Transverse colon (tissue), 4 donors: ENCODE results near the gene OR2A12. TPM values are rescaled to one million over a fixed set of nuclear protein-coding genes. Genes with fewer than 3 reads are reported as not detected.

Source experiments
- DNase-seq: peaks from one replicate; pipeline ENCODE4 v3.0.0-alpha.2; 2019
- H3K27ac ChIP-seq, 4 donors: fragments of 200-600 bp; sonication (generic); 2 replicates each; pipeline ENCODE4 v1.5.1; 2016 to 2018; ENCODE audit warnings: inconsistent platforms in 4 of 4
- H3K27me3 ChIP-seq: fragments of 200-600 bp; sonication (generic); 2 replicates; pipeline ENCODE4 v1.5.1; 2017; ENCODE audit warnings: inconsistent platforms
- H3K36me3 ChIP-seq, 4 donors: fragments of 200-600 bp; sonication (generic); 2 replicates each; pipeline ENCODE4 v1.5.1; 2017 to 2019; ENCODE audit warnings: inconsistent platforms in 4 of 4
- H3K4me1 ChIP-seq, 4 donors: fragments of 200-600 bp; sonication (generic); 2 replicates each; pipeline ENCODE4 v1.5.1; 2017 to 2020; ENCODE audit warnings: inconsistent platforms in 4 of 4
- H3K4me3 ChIP-seq, 4 donors: fragments of 200-600 bp; sonication (generic); 1 replicate in 1 of 4; 2 replicates in 3 of 4; pipeline versions ENCODE4 v1.5.1 to v1.6.1; 2017 to 2019; ENCODE audit warnings: inconsistent platforms in 4 of 4
- H3K9me3 ChIP-seq, 2 donors: fragments of 200-600 bp; sonication (generic); 2 replicates each; pipeline ENCODE4 v1.5.1; 2017 to 2019; ENCODE audit warnings: inconsistent platforms in 2 of 2
- EP300 ChIP-seq: sonication (generic); formaldehyde crosslinking; IDR thresholded peaks from one replicate; pipeline ENCODE4 v1.6.1; 2017; ENCODE audit warnings: antibody characterized with exemption, low read depth
- POLR2A ChIP-seq: fragments of 450-650 bp; IDR thresholded peaks from one replicate; pipeline ENCODE4 v1.6.1; 2016; ENCODE audit warnings: antibody characterized with exemption, mild to moderate bottlenecking, moderate library complexity
- POLR2AphosphoS5 ChIP-seq, 3 donors: sonication (generic); formaldehyde crosslinking; IDR thresholded peaks; one replicate each; pipeline ENCODE4 v1.6.1; 2016; ENCODE audit warnings: antibody characterized with exemption in 3 of 3
- WGBS, 2 donors: methylation state at CpG; one replicate each; pipeline ENCODE4 v1.1.5; 2018; ENCODE audit warnings: low coverage in 1 of 2; 5-methylcytosine and 5-hydroxymethylcytosine counted together
- in situ Hi-C, 4 donors: fragments of 200-750 bp; cut with MboI; loops; one replicate each; pipeline versions ENCODE4 v1.15.0 to v1.15.1; 2017; ENCODE audit warnings: low sequenced_read_pairs in 3 of 4, low pct_ligation_motif_present in 1 of 4, low pct_unique_long_range_greater_than_20kb in 1 of 4
- intact Hi-C: fragments of 100-400 bp; cut with DNase I; formaldehyde crosslinking; loops from one replicate; pipeline ENCODE4 v1.15.1; 2023; ENCODE audit warnings: low total_unique reads
- total RNA-seq, 4 donors: library from RNA; depleted of rRNA; stranded (reverse); fragments of >200 nt; gene quantifications; one replicate each; pipeline ENCODE4 v1.1.0, GENCODE V29; 2016
- TF ChIP-seq, protein P1 (sequence below), 5 experiments: fragments of 200-600 bp in 3 of 5; fragments of 450-650 bp in 2 of 5; sonication (generic) in 3 of 5; IDR thresholded peaks; 1 replicate in 2 of 5; 2 replicates in 3 of 5; pipeline ENCODE4 v1.5.1; 2016 to 2017; ENCODE audit warnings: antibody characterized with exemption in 5 of 5, inconsistent platforms in 3 of 5, mild to moderate bottlenecking in 2 of 5, moderate library complexity in 1 of 5

OR2A12 gene
- total RNA-seq, 4 donors from 2014 or later, result not detected

DNA sequence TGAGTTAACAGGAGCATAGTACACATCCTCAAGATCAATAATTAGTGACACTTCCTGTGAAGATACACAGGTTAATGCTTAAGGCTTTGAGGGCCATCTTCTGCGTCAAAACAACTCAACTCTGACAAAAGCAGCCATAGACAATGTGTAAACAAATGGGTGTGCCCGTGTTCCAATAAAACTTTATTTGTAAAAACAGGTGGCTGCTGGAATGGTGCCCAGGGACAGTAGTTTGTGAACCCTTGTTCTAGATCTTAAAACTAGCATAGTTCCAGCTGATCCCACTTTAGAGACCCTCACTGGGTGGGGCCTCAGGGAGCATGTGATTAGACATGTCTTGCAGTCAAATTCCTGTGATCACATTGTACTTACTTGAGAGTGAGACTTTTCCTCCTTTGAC is 44.7 kb downstream of the OR2A12 start:
- Histone ChIP-seq H3K4me3 (no peak overlapping the region), H3K4me1 (no peaks in the 10 kb centered on the region), H3K27ac (no peak overlapping the region), H3K27me3 (no peaks in the 10 kb centered on the region), H3K36me3 (no peaks in the 10 kb centered on the region), H3K9me3 (no peaks in the 10 kb centered on the region)
- DNase-seq, result no peak
- in situ Hi-C loops (no loop called here), intact Hi-C loops (no loop called here)
- TF ChIP-seq POLR2AphosphoS5 (IDR thresholded peaks at IDR 0.05) (no peak), EP300 (no peak)
- 50 to 80% methylated on average over 1 to 2 of the region's 2 CpGs for WGBS, 2 donors

DNA sequence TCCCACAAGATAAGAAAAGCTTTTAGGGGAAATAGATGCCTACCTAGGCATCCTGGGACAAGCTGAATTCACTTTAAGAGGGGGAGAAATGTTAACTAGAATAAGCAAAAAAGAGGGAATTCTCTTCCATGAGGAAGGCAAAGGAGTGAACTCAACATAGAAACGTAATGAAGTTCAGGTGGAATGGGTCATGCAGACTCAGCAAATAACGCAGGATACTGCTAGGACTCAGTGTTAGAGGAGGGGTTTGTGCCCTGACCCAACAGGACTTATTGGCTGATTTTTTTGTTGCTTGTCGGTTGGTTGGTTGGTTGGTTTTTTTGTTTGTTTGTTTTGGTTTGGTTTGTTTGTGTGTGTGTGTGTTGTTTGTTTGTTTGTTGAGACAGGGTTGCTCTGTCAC is 46.2 kb downstream of the OR2A12 start:
- TF ChIP-seq POLR2AphosphoS5 (IDR thresholded peaks at IDR 0.05), result no peak
- no peak for TF ChIP-seq POLR2A
- 70 to 92% methylated on average over 2 to 3 of the region's 3 CpGs for WGBS, 2 donors
- in situ Hi-C loops, result no loop called here
- no peak for DNase-seq
- no peaks in the 10 kb centered on the region for H3K9me3 ChIP-seq
- no peak overlapping the region for H3K4me3 ChIP-seq
- no peaks in the 10 kb centered on the region for H3K27me3 ChIP-seq
- intact Hi-C loops, result no loop called here
- no peaks in the 10 kb centered on the region for H3K36me3 ChIP-seq
- H3K27ac ChIP-seq, result no peak overlapping the region
- no peaks in the 10 kb centered on the region for H3K4me1 ChIP-seq

DNA sequence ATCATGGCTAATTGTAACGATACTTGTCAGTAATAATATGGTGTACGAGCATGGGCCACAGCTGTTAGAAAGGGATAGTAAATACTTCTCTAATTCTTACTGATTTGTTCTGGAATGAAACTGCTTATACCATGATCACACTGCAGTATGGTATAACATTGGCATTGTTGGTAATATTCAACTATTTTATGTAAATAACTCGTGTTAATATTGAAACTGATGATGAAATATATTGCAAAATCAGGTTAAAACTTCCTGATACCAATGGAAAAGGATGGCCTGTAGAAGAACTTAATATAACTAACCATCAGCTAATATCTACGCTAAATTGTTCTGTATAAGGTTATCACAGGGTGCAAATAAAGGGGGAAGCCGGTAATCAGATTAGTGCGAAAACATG is 47.2 kb downstream of the OR2A12 start:
- in situ Hi-C loops, result no loop called here
- DNase-seq, result no peak
- Histone ChIP-seq H3K4me1 (no peaks in the 10 kb centered on the region), H3K27me3 (no peaks in the 10 kb centered on the region), H3K36me3 (no peaks in the 10 kb centered on the region), H3K27ac (no peak overlapping the region), H3K9me3 (no peaks in the 10 kb centered on the region), H3K4me3 (no peak overlapping the region)
- 70 to 75% methylated on average over 6 of the region's 6 CpGs for WGBS, 2 donors
- intact Hi-C loops, result no loop called here
- TF ChIP-seq EP300, result no peak
- TF ChIP-seq POLR2AphosphoS5 (IDR thresholded peaks at IDR 0.05), result no peak
- no peak for TF ChIP-seq POLR2A
- TF ChIP-seq, protein P1, sequence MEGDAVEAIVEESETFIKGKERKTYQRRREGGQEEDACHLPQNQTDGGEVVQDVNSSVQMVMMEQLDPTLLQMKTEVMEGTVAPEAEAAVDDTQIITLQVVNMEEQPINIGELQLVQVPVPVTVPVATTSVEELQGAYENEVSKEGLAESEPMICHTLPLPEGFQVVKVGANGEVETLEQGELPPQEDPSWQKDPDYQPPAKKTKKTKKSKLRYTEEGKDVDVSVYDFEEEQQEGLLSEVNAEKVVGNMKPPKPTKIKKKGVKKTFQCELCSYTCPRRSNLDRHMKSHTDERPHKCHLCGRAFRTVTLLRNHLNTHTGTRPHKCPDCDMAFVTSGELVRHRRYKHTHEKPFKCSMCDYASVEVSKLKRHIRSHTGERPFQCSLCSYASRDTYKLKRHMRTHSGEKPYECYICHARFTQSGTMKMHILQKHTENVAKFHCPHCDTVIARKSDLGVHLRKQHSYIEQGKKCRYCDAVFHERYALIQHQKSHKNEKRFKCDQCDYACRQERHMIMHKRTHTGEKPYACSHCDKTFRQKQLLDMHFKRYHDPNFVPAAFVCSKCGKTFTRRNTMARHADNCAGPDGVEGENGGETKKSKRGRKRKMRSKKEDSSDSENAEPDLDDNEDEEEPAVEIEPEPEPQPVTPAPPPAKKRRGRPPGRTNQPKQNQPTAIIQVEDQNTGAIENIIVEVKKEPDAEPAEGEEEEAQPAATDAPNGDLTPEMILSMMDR (IDR thresholded peaks at IDR 0.05), result no peak

DNA sequence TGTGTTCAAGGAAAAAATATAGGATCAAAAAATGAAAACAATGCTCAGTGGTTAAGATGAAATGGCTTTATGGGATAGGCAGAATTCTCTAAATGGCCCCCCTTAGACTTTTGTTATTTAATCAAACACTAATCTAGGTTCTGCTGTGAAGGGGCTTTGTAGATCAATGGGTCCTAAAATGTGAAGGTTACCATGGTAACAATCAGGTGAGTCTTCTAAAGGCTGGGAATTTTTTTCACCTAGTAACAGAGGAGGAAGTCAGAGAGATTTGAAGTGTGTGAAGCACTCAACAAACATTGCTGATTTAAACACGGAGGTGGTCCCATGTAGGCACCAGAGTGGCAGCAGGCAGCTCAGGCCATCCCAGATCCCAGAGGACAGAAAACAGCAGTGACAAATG is 48.0 kb downstream of the OR2A12 start:
- intact Hi-C loops, result no loop called here
- in situ Hi-C loops, result no loop called here
- 84 to 86% methylated on average over 1 of the region's 1 CpG for WGBS, 2 donors
- Histone ChIP-seq H3K27me3 (no peaks in the 10 kb centered on the region), H3K4me1 (no peaks in the 10 kb centered on the region), H3K4me3 (no peak overlapping the region), H3K36me3 (no peaks in the 10 kb centered on the region), H3K27ac (no peak overlapping the region), H3K9me3 (no peaks in the 10 kb centered on the region)
- no peak for DNase-seq
- TF ChIP-seq, protein P1 (IDR thresholded peaks at IDR 0.05), result no peak
- no peak for TF ChIP-seq POLR2A

DNA sequence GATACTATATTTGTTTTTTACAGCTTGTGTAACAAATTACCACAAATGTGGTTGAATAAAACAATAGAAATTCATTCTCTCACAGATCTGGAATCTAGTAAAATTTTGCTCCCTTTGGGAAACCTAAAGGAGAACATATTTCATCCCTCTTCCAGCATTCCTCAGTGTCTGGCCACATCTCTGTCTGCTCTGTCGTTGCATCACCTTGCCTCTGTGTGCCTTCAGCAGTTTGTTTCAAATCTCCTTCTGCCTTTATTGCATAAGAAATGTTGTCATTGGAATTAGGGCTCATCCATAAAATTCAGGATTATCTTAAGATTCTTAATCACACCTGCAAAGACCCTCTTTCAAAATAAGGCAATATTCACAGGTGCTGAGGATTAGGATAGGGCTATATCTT is 51.4 kb downstream of the OR2A12 start:
- Histone ChIP-seq H3K27me3 (no peaks in the 10 kb centered on the region), H3K27ac (no peak overlapping the region), H3K36me3 (no peaks in the 10 kb centered on the region), H3K4me3 (no peak overlapping the region), H3K9me3 (no peaks in the 10 kb centered on the region), H3K4me1 (no peaks in the 10 kb centered on the region)
- in situ Hi-C loops, result no loop called here
- no peak for DNase-seq
- 38 to 61% methylated on average over 1 of the region's 1 CpG for WGBS, 2 donors
- intact Hi-C loops, result no loop called here
- no peak for TF ChIP-seq EP300
- TF ChIP-seq, protein P1 (IDR thresholded peaks at IDR 0.05), result no peak
- TF ChIP-seq POLR2A, result no peak
- TF ChIP-seq POLR2AphosphoS5 (IDR thresholded peaks at IDR 0.05), result no peak
